GM23338 (cell line): ENCODE measurements around the gene STKLD1. TPM values are rescaled to one million over a fixed set of nuclear protein-coding genes. Genes with fewer than 3 reads are reported as not detected.

Source experiments
- ATAC-seq: fragments of 200-7000 bp; cut with Tn5 transposase; 3 replicates; pipeline ENCODE4 v1.9.1; 2020
- DNase-seq: peaks from one replicate; pipeline ENCODE4 v3.0.0-alpha.2; 2015; ENCODE audit warnings: low spot score
- H2AFZ ChIP-seq: fragments of 200-600 bp; sonication (generic); 2 replicates; pipeline ENCODE4 v1.8.0; 2016; ENCODE audit warnings: antibody characterized with exemption, mild to moderate bottlenecking, moderate library complexity
- H3F3A ChIP-seq: fragments of 200-600 bp; sonication (generic); replicated peaks from 2 replicates; pipeline ENCODE4 v1.8.0; 2017; ENCODE audit warnings: antibody characterized with exemption, mixed run types, low read depth
- H3K27ac ChIP-seq: fragments of 200-600 bp; sonication (generic); 2 replicates; pipeline ENCODE4 v1.6.1; 2016; ENCODE audit warnings: low read depth
- H3K27me3 ChIP-seq: fragments of 200-600 bp; sonication (generic); 2 replicates; pipeline ENCODE4 v1.8.0; 2016; ENCODE audit warnings: mild to moderate bottlenecking, mixed run types, moderate library complexity; ENCODE audit not compliant: insufficient read depth
- H3K36me3 ChIP-seq: fragments of 200-600 bp; sonication (generic); 2 replicates; pipeline ENCODE4 v1.8.0; 2016; ENCODE audit warnings: mild to moderate bottlenecking; ENCODE audit not compliant: insufficient read depth
- H3K4me1 ChIP-seq: fragments of 200-600 bp; sonication (generic); 2 replicates; pipeline ENCODE4 v1.8.0; 2016; ENCODE audit warnings: mild to moderate bottlenecking, moderate library complexity; ENCODE audit not compliant: insufficient read depth
- H3K4me2 ChIP-seq: fragments of 200-600 bp; sonication (generic); 2 replicates; pipeline ENCODE4 v1.7.1; 2017; ENCODE audit warnings: mixed run types
- H3K4me3 ChIP-seq: fragments of 200-600 bp; sonication (generic); 2 replicates; pipeline ENCODE4 v1.6.1; 2016; ENCODE audit warnings: mixed run types
- H3K79me2 ChIP-seq: fragments of 200-600 bp; sonication (generic); replicated peaks from 2 replicates; pipeline ENCODE4 v1.8.0; 2017; ENCODE audit warnings: mild to moderate bottlenecking; ENCODE audit not compliant: insufficient read depth
- H3K9me2 ChIP-seq: fragments of 200-600 bp; sonication (generic); 2 replicates; pipeline ENCODE4 v1.8.0; 2017; ENCODE audit not compliant: insufficient read depth
- H4K20me1 ChIP-seq: fragments of 200-600 bp; sonication (generic); replicated peaks from 2 replicates; pipeline ENCODE4 v1.8.0; 2017; ENCODE audit warnings: mild to moderate bottlenecking; ENCODE audit not compliant: insufficient read depth
- H3K27ac Mint-ChIP-seq: 2 replicates; pipeline ENCODE4 v1.8.0; 2020; ENCODE audit warnings: inconsistent platforms, mild to moderate bottlenecking, moderate library complexity, mixed read lengths
- H3K27me3 Mint-ChIP-seq: 3 replicates; pipeline ENCODE4 v1.8.0; 2022; ENCODE audit warnings: low read depth, mild to moderate bottlenecking, moderate library complexity, mixed read lengths, inconsistent platforms; ENCODE audit not compliant: insufficient read depth, poor library complexity
- H3K36me3 Mint-ChIP-seq: 3 replicates; pipeline ENCODE4 v1.8.0; 2021; ENCODE audit warnings: low read depth, mild to moderate bottlenecking, inconsistent platforms, moderate library complexity, mixed read lengths
- H3K4me1 Mint-ChIP-seq: 3 replicates; pipeline ENCODE4 v1.8.0; 2020; ENCODE audit warnings: mild to moderate bottlenecking, inconsistent platforms, mixed read lengths
- H3K4me3 Mint-ChIP-seq: 3 replicates; pipeline ENCODE4 v1.8.0; 2021; ENCODE audit warnings: moderate library complexity, mild to moderate bottlenecking, inconsistent platforms, mixed read lengths
- H3K9me3 Mint-ChIP-seq: 3 replicates; pipeline ENCODE4 v1.8.0; 2020; ENCODE audit warnings: moderate library complexity, mild to moderate bottlenecking, inconsistent platforms, mixed read lengths
- CREB1 ChIP-seq: fragments of 250-450 bp; sonication (Bioruptor Pico); IDR thresholded peaks from 2 replicates; pipeline ENCODE4 v1.5.0; 2020; ENCODE audit warnings: low read depth, mild to moderate bottlenecking, moderate library complexity
- CTCF ChIP-seq, 2 experiments: fragments of 200-600 bp in 1 of 2; sonication (generic) in 1 of 2; conservative IDR thresholded peaks; 2 replicates each; pipeline versions ENCODE4 v1.5.1 to v1.6.1; 2016 to 2017; ENCODE audit warnings: antibody characterized with exemption in 2 of 2, low read depth in 2 of 2, mild to moderate bottlenecking in 2 of 2, moderate library complexity in 1 of 2
- JUNB ChIP-seq: IDR thresholded peaks from one replicate; pipeline ENCODE4 v1.6.1; 2016; ENCODE audit warnings: antibody characterized with exemption; ENCODE audit not compliant: unreplicated experiment
- POLR2AphosphoS5 ChIP-seq: IDR thresholded peaks from 2 replicates; pipeline ENCODE4 v1.6.1; 2016; ENCODE audit warnings: antibody characterized with exemption, low read depth
- ZNF331 ChIP-seq: fragments of 250-450 bp; sonication (Bioruptor Pico); IDR thresholded peaks from 2 replicates; pipeline ENCODE4 v1.5.0; 2020; ENCODE audit warnings: low read depth, mild to moderate bottlenecking, moderate library complexity
- polyA plus RNA-seq: library from polyadenylated mRNA; unstranded; fragments of >200 nt; fragmentation: Nextera tagmentation; extraction: Ambion mirVana; gene quantifications from 2 replicates; pipeline ENCODE4 v1.2.1, GENCODE V29; 2016
- total RNA-seq: library from RNA; depleted of rRNA; stranded (reverse); fragments of >200 nt; shearing (Covaris generic); gene quantifications from 2 replicates; pipeline ENCODE4 v1.2.3, GENCODE V29; 2014
- TF ChIP-seq, protein P1 (sequence below): IDR thresholded peaks from 2 replicates; pipeline ENCODE4 v1.6.1; 2016; ENCODE audit warnings: antibody characterized with exemption

STKLD1 gene
- total and polyA plus RNA-seq, 2 experiments from 2014 or later, result 0.57 TPM; not detected in 1

DNA sequence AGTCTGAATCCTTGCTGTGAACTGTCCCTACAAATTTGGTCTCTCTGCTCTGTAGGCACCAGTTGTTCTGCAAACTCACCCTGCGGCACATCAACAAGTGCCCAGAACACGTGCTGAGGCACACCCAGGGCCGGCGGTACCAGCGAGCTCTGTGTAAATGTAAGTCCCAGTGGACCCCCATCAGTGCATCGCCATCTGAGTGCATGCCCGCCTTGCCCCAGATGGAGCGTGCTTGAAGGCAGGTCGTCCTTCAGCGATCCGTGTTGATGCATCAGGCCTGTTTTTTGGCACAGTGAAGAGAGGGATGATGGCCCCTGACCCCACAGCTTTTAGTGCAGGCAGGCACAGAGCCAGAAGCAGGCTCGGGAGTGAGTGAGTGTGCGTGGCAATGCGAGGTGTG lies 18.5 kb upstream of the STKLD1 start:
- peaks cover 8% of the 10 kb centered on the region; the same call in 1 of the 2 replicates for H3K4me1 ChIP-seq
- Mint-ChIP-seq H3K27ac (no peak overlapping the region), H3K27me3 (peaks cover 19% of the 10 kb centered on the region), H3K9me3 (no peaks in the 10 kb centered on the region), H3K4me1 (peaks cover 8% of the 10 kb centered on the region; the same call in 2 of the 3 replicates), H3K4me3 (peak overlapping the region; percentile 79), H3K36me3 (peaks cover 54% of the 10 kb centered on the region)
- H3K36me3 ChIP-seq, result peaks cover 9% of the 10 kb centered on the region
- no peaks in the 10 kb centered on the region for H3K27me3 ChIP-seq
- peaks cover 13% of the 10 kb centered on the region; the same call in 1 of the 2 replicates for H4K20me1 ChIP-seq
- H3K4me2 ChIP-seq, result peak overlapping the region; percentile 93
- no peak overlapping the region for H2AFZ ChIP-seq
- peak overlapping the region; percentile 94 for H3K4me3 ChIP-seq
- no peaks in the 10 kb centered on the region for H3K9me2 ChIP-seq
- ATAC-seq, result no peak
- peaks cover 28% of the 10 kb centered on the region for H3F3A ChIP-seq
- no peak overlapping the region for H3K27ac ChIP-seq
- DNase-seq, result no peak
- TF ChIP-seq ZNF331 (CRISPR knock-in tag), result no peak
- no peak for TF ChIP-seq CREB1 (CRISPR knock-in tag)
- TF ChIP-seq POLR2AphosphoS5, result no peak
- TF ChIP-seq, protein P1, sequence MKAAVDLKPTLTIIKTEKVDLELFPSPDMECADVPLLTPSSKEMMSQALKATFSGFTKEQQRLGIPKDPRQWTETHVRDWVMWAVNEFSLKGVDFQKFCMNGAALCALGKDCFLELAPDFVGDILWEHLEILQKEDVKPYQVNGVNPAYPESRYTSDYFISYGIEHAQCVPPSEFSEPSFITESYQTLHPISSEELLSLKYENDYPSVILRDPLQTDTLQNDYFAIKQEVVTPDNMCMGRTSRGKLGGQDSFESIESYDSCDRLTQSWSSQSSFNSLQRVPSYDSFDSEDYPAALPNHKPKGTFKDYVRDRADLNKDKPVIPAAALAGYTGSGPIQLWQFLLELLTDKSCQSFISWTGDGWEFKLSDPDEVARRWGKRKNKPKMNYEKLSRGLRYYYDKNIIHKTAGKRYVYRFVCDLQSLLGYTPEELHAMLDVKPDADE, result no peak
- H3K79me2 ChIP-seq, result peaks cover 23% of the 10 kb centered on the region

GRCh38 chr9:133359399-133360175 lies 16.6 kb upstream of the STKLD1 start:
- Histone ChIP-seq H3K36me3 (peaks cover 19% of the 10 kb centered on the region), H3K27me3 (no peaks in the 10 kb centered on the region), H3K4me3 (no peak overlapping the region), H3K79me2 (peaks cover 23% of the 10 kb centered on the region), H2AFZ (no peak overlapping the region), H3K27ac (no peak overlapping the region), H4K20me1 (peaks cover 18% of the 10 kb centered on the region), H3K4me2 (no peak overlapping the region), H3K9me2 (no peaks in the 10 kb centered on the region), H3K4me1 (peaks cover 8% of the 10 kb centered on the region; the same call in 1 of the 2 replicates), H3F3A (peaks cover 15% of the 10 kb centered on the region; the same call in 1 of the 2 replicates)
- Mint-ChIP-seq H3K4me1 (peaks cover 8% of the 10 kb centered on the region; the same call in 2 of the 3 replicates), H3K27ac (no peak overlapping the region), H3K4me3 (peak overlapping the region; percentile 79; the same call in 1 of the 3 replicates), H3K27me3 (peaks cover 16% of the 10 kb centered on the region), H3K36me3 (peaks cover 62% of the 10 kb centered on the region), H3K9me3 (no peaks in the 10 kb centered on the region)
- peak; percentile 43 for ATAC-seq
- no peak for TF ChIP-seq JUNB
- peak; percentile 48 to 77 for TF ChIP-seq CTCF (conservative IDR thresholded peaks at IDR 0.05; ENCODE audit: low read depth in 2 of 2)
- peak; percentile 72 for DNase-seq
